ENCODE results near the gene CSNK1G1. TPM values are rescaled to one million over a fixed set of nuclear protein-coding genes. Genes with fewer than 3 reads are reported as not detected.
"Not testable (repeated sequence)": the region's sequence is repeated elsewhere in the genome, so short reads cannot be mapped to it uniquely, and the experiment has no call there.

Gene CSNK1G1
- total RNA-seq, 1 experiment from 2014 or later = 19.6 TPM

DNA sequence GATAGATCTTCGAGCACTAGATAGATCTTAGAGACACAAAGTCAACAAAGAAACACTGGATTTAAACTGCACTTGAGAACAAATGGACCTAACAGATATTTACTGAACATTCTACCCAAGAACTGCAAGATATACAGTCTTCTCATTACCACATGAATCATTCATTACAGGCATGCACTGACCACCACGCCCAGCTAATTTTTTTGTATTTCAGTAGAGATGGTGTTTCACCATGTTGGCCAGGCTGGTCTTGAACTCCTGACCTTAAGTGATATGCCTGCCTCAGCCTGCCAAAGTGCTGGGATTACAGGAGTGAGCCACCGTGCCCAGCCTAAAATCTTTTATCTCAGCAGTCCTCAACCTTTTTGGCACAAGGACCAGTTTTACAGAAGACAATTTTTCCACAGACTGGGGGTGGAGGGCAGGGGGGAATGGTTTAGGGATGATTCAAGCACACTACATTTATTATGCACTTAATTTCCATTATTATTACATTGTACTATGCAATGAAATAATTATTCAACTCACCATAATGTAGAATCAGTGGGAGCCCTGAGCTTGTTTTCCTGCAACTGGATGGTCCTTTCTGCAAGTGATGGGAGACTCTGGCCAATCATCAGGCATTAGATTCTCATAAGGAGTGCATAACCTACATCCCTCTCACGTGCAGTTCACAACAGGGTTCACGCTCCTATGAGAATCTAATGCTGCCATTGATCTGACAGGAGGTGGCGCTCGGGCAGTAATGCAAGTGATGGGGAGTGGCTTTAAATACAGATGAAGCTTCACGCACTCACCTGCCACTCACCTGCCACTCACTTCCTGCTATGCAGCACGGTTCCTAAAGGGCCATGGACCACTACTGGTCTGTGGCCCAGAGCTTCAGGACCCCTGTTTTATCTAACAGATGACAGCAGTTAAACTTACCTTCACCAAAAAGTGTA lies 21.7 kb downstream of the CSNK1G1 start:
- H4K20me1 ChIP-seq (ENCODE audit: insufficient read depth) = no peaks in the 10 kb centered on the region; the same call in 1 of the 2 replicates
- intact Hi-C loops (cut with micrococcal nuclease; ENCODE audit: unreplicated experiment) = no loop called here
- no peaks in the 10 kb centered on the region for H3K36me3 ChIP-seq (ENCODE audit: low read depth)
- no peaks in the 10 kb centered on the region for H3K4me1 ChIP-seq (replicated peaks; ENCODE audit: insufficient read depth)
- ChIA-PET POLR2A (ENCODE audit: unreplicated experiment) (no interaction called here), CTCF (no interaction called here)
- no peaks in the 10 kb centered on the region for H3K9me2 ChIP-seq (ENCODE audit: insufficient read depth)
- no TSS peak for BruUV-seq (replicated peaks)
- no peak overlapping the region for H3K4me2 ChIP-seq
- H3K79me2 ChIP-seq (ENCODE audit: low read depth) = 0 out of 2 replicates have a peak, but pooled peaks cover 3% of the 10 kb centered on the region
- H3K4me3 ChIP-seq = no peak overlapping the region
- H2AFZ ChIP-seq = no peak overlapping the region
- TF ChIP-seq EZH2 (IDR thresholded peaks at IDR 0.05; ENCODE audit: low read depth) = no peak
- TF ChIP-seq, protein P1, sequence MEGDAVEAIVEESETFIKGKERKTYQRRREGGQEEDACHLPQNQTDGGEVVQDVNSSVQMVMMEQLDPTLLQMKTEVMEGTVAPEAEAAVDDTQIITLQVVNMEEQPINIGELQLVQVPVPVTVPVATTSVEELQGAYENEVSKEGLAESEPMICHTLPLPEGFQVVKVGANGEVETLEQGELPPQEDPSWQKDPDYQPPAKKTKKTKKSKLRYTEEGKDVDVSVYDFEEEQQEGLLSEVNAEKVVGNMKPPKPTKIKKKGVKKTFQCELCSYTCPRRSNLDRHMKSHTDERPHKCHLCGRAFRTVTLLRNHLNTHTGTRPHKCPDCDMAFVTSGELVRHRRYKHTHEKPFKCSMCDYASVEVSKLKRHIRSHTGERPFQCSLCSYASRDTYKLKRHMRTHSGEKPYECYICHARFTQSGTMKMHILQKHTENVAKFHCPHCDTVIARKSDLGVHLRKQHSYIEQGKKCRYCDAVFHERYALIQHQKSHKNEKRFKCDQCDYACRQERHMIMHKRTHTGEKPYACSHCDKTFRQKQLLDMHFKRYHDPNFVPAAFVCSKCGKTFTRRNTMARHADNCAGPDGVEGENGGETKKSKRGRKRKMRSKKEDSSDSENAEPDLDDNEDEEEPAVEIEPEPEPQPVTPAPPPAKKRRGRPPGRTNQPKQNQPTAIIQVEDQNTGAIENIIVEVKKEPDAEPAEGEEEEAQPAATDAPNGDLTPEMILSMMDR (conservative IDR thresholded peaks at IDR 0.05) = no peak
- DNase-seq = no peak
- H3F3A ChIP-seq (ENCODE audit: insufficient read depth, low read depth) = no peaks in the 10 kb centered on the region; the same call in 1 of the 2 replicates
- no peaks in the 10 kb centered on the region for H3K9me3 ChIP-seq (ENCODE audit: insufficient read depth, low read depth)
- no peak overlapping the region for H3K27ac ChIP-seq
- H3K27me3 ChIP-seq (ENCODE audit: insufficient read depth, low read depth) = no peaks in the 10 kb centered on the region

DNA sequence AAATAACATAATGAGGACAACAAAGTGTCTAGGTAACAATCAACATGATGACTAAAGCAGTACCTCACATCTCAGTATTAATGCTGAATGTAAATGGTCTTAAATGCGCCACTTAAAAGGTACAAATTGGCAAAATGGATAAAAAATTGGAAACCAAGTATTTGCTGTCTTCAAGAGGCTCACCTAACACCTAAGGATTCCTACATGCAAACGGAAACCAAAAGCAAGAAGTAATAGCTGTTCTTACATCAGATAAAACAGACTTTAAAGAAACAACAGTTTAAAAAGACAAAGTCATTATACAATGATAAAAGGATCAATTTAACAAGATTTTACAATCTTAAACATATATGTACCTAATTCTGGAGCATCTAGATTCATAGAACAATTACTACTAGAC lies 22.5 kb downstream of the CSNK1G1 start:
- POLR2A ChIA-PET (ENCODE audit: unreplicated experiment) = interaction anchor here (0.6 kb wide), 1 partner anchor 84 kb away, joined by 3 read pairs; no protein-coding TSS in a partner anchor
- Histone ChIP-seq H3K4me3 (no peak overlapping the region), H3F3A (ENCODE audit: insufficient read depth, low read depth) (no peaks in the 10 kb centered on the region; the same call in 1 of the 2 replicates), H3K27me3 (ENCODE audit: insufficient read depth, low read depth) (no peaks in the 10 kb centered on the region), H3K27ac (no peak overlapping the region), H3K36me3 (ENCODE audit: low read depth) (no peaks in the 10 kb centered on the region), H3K9me2 (ENCODE audit: insufficient read depth) (no peaks in the 10 kb centered on the region), H2AFZ (no peak overlapping the region), H3K4me2 (no peak overlapping the region), H3K79me2 (ENCODE audit: low read depth) (0 out of 2 replicates have a peak, but pooled peaks cover 3% of the 10 kb centered on the region), H3K4me1 (replicated peaks; ENCODE audit: insufficient read depth) (no peaks in the 10 kb centered on the region), H3K9me3 (ENCODE audit: insufficient read depth, low read depth) (no peaks in the 10 kb centered on the region), H4K20me1 (ENCODE audit: insufficient read depth) (no peaks in the 10 kb centered on the region; the same call in 1 of the 2 replicates)
- no TSS peak for BruUV-seq (replicated peaks)
- CTCF ChIA-PET = interaction anchor here (0.6 kb wide), 1 partner anchor 44 kb away, joined by 5 read pairs; no protein-coding TSS in a partner anchor
- intact Hi-C loops (cut with micrococcal nuclease; ENCODE audit: unreplicated experiment) = no loop called here
- no peak for DNase-seq
- no peak for TF ChIP-seq EZH2 (IDR thresholded peaks at IDR 0.05; ENCODE audit: low read depth)
- TF ChIP-seq, protein P1 (conservative IDR thresholded peaks at IDR 0.05) = no peak

DNA sequence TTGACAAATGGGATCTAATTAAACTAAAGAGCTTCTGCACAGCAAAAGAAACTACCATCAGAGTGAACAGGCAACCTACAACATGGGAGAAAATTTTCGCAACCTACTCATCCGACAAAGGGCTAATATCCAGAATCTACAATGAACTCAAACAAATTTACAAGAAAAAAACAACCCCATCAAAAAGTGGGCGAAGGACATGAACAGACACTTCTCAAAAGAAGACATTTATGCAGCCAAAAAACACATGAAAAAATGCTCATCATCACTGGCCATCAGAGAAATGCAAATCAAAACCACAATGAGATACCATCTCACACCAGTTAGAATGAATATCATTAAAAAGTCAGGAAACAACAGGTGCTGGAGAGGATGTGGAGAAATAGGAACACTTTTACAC lies 24.3 kb downstream of the CSNK1G1 start:
- H3K9me3 ChIP-seq (ENCODE audit: insufficient read depth, low read depth); H3K79me2 ChIP-seq (ENCODE audit: low read depth); H2AFZ ChIP-seq; H3K27ac ChIP-seq; BruUV-seq (replicated peaks); POLR2A ChIA-PET (ENCODE audit: unreplicated experiment); DNase-seq; intact Hi-C loops (cut with micrococcal nuclease; ENCODE audit: unreplicated experiment); H3K4me3 ChIP-seq; H3K9me2 ChIP-seq (ENCODE audit: insufficient read depth); H3F3A ChIP-seq (ENCODE audit: insufficient read depth, low read depth); CTCF ChIA-PET; H3K4me2 ChIP-seq; H3K36me3 ChIP-seq (ENCODE audit: low read depth); H3K4me1 ChIP-seq (replicated peaks; ENCODE audit: insufficient read depth); H4K20me1 ChIP-seq (ENCODE audit: insufficient read depth); H3K27me3 ChIP-seq (ENCODE audit: insufficient read depth, low read depth): not testable (repeated sequence)

DNA sequence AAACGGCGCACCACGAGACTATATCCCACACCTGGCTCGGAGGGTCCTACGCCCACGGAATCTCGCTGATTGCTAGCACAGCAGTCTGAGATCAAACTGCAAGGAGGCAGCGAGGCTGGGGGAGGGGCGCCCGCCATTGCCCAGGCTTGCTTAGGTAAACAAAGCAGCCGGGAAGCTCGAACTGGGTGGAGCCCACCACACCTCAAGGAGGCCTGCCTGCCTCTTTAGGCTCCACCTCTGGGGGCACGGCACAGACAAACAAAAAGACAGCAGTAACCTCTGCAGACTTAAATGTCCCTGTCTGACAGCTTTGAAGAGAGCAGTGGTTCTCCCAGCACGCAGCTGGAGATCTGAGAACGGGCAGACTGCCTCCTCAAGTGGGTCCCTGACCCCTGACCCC lies 29.0 kb downstream of the CSNK1G1 start:
- H3K27ac ChIP-seq; H3K4me1 ChIP-seq (replicated peaks; ENCODE audit: insufficient read depth); H3K9me3 ChIP-seq (ENCODE audit: insufficient read depth, low read depth); H3F3A ChIP-seq (ENCODE audit: insufficient read depth, low read depth); H3K27me3 ChIP-seq (ENCODE audit: insufficient read depth, low read depth); H3K4me2 ChIP-seq; H3K36me3 ChIP-seq (ENCODE audit: low read depth); H3K9me2 ChIP-seq (ENCODE audit: insufficient read depth); H4K20me1 ChIP-seq (ENCODE audit: insufficient read depth); H3K4me3 ChIP-seq; intact Hi-C loops (cut with micrococcal nuclease; ENCODE audit: unreplicated experiment); CTCF ChIA-PET: not testable (repeated sequence)
- peak in 1 of 2 experiments; percentile 48 for DNase-seq
- peak overlapping the region; percentile 66; the same call in 1 of the 2 replicates for H2AFZ ChIP-seq
- POLR2A ChIA-PET (ENCODE audit: unreplicated experiment) = interaction anchor here (0.6 kb wide), 1 partner anchor 233 kb away, joined by 3 read pairs; the partner anchor contains the start of gene CIAO2A
- BruUV-seq (replicated peaks) = TSS peak; percentile 70
- peaks cover 20% of the 10 kb centered on the region for H3K79me2 ChIP-seq (ENCODE audit: low read depth)

DNA sequence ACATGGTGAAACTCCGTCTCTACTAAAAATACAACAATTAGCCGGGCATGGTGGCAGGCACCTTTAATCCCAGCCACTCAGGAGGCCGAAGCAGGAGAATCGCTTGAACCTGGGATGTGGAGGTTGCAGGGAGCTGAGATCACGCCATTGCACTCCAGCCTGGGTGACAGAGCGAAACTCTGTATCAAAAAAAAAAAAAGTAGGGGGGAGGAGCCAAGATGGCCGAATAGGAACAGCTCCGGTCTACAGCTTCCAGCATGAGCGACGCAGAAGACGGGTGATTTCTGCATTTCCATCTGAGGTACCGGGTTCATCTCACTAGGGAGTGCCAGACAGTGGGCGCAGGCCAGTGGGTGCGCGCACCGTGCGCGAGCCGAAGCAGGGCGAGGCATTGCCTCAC lies 29.5 kb downstream of the CSNK1G1 start:
- H4K20me1 ChIP-seq (ENCODE audit: insufficient read depth); H3K4me1 ChIP-seq (replicated peaks; ENCODE audit: insufficient read depth); H3K27me3 ChIP-seq (ENCODE audit: insufficient read depth, low read depth); H3F3A ChIP-seq (ENCODE audit: insufficient read depth, low read depth); H3K9me3 ChIP-seq (ENCODE audit: insufficient read depth, low read depth); BruUV-seq (replicated peaks); H3K9me2 ChIP-seq (ENCODE audit: insufficient read depth); H3K36me3 ChIP-seq (ENCODE audit: low read depth); CTCF ChIA-PET; intact Hi-C loops (cut with micrococcal nuclease; ENCODE audit: unreplicated experiment): not testable (repeated sequence)
- Histone ChIP-seq H2AFZ (peak overlapping the region; percentile 66), H3K27ac (peak overlapping the region; percentile 82), H3K79me2 (ENCODE audit: low read depth) (peaks cover 20% of the 10 kb centered on the region), H3K4me2 (peak overlapping the region; percentile 67), H3K4me3 (peak overlapping the region; percentile 54; the same call in 1 of the 2 replicates)
- POLR2A ChIA-PET (ENCODE audit: unreplicated experiment) = interaction anchor here (0.6 kb wide), 2 partner anchors 94 to 233 kb away, joined by 3 to 5 read pairs; partner anchors contain the start of gene CIAO2A
- peak in 1 of 2 experiments; percentile 39 for DNase-seq
